GM23338 (cell line): ENCODE measurements around the gene ZC3H14. TPM values are rescaled to one million over a fixed set of nuclear protein-coding genes. Genes with fewer than 3 reads are reported as not detected.

Experiments used
- ATAC-seq: fragments of 200-7000 bp; cut with Tn5 transposase; 3 replicates; pipeline ENCODE4 v1.9.1; 2020
- DNase-seq: peaks from one replicate; pipeline ENCODE4 v3.0.0-alpha.2; 2015; ENCODE audit warnings: low spot score
- H2AFZ ChIP-seq: fragments of 200-600 bp; sonication (generic); 2 replicates; pipeline ENCODE4 v1.8.0; 2016; ENCODE audit warnings: antibody characterized with exemption, mild to moderate bottlenecking, moderate library complexity
- H3F3A ChIP-seq: fragments of 200-600 bp; sonication (generic); replicated peaks from 2 replicates; pipeline ENCODE4 v1.8.0; 2017; ENCODE audit warnings: antibody characterized with exemption, mixed run types, low read depth
- H3K27ac ChIP-seq: fragments of 200-600 bp; sonication (generic); 2 replicates; pipeline ENCODE4 v1.6.1; 2016; ENCODE audit warnings: low read depth
- H3K27me3 ChIP-seq: fragments of 200-600 bp; sonication (generic); 2 replicates; pipeline ENCODE4 v1.8.0; 2016; ENCODE audit warnings: mild to moderate bottlenecking, mixed run types, moderate library complexity; ENCODE audit not compliant: insufficient read depth
- H3K36me3 ChIP-seq: fragments of 200-600 bp; sonication (generic); 2 replicates; pipeline ENCODE4 v1.8.0; 2016; ENCODE audit warnings: mild to moderate bottlenecking; ENCODE audit not compliant: insufficient read depth
- H3K4me1 ChIP-seq: fragments of 200-600 bp; sonication (generic); 2 replicates; pipeline ENCODE4 v1.8.0; 2016; ENCODE audit warnings: mild to moderate bottlenecking, moderate library complexity; ENCODE audit not compliant: insufficient read depth
- H3K4me2 ChIP-seq: fragments of 200-600 bp; sonication (generic); 2 replicates; pipeline ENCODE4 v1.7.1; 2017; ENCODE audit warnings: mixed run types
- H3K4me3 ChIP-seq: fragments of 200-600 bp; sonication (generic); 2 replicates; pipeline ENCODE4 v1.6.1; 2016; ENCODE audit warnings: mixed run types
- H3K79me2 ChIP-seq: fragments of 200-600 bp; sonication (generic); replicated peaks from 2 replicates; pipeline ENCODE4 v1.8.0; 2017; ENCODE audit warnings: mild to moderate bottlenecking; ENCODE audit not compliant: insufficient read depth
- H3K9me2 ChIP-seq: fragments of 200-600 bp; sonication (generic); 2 replicates; pipeline ENCODE4 v1.8.0; 2017; ENCODE audit not compliant: insufficient read depth
- H4K20me1 ChIP-seq: fragments of 200-600 bp; sonication (generic); replicated peaks from 2 replicates; pipeline ENCODE4 v1.8.0; 2017; ENCODE audit warnings: mild to moderate bottlenecking; ENCODE audit not compliant: insufficient read depth
- H3K27ac Mint-ChIP-seq: 2 replicates; pipeline ENCODE4 v1.8.0; 2020; ENCODE audit warnings: inconsistent platforms, mild to moderate bottlenecking, moderate library complexity, mixed read lengths
- H3K27me3 Mint-ChIP-seq: 3 replicates; pipeline ENCODE4 v1.8.0; 2022; ENCODE audit warnings: low read depth, mild to moderate bottlenecking, moderate library complexity, mixed read lengths, inconsistent platforms; ENCODE audit not compliant: insufficient read depth, poor library complexity
- H3K36me3 Mint-ChIP-seq: 3 replicates; pipeline ENCODE4 v1.8.0; 2021; ENCODE audit warnings: low read depth, mild to moderate bottlenecking, inconsistent platforms, moderate library complexity, mixed read lengths
- H3K4me1 Mint-ChIP-seq: 3 replicates; pipeline ENCODE4 v1.8.0; 2020; ENCODE audit warnings: mild to moderate bottlenecking, inconsistent platforms, mixed read lengths
- H3K4me3 Mint-ChIP-seq: 3 replicates; pipeline ENCODE4 v1.8.0; 2021; ENCODE audit warnings: moderate library complexity, mild to moderate bottlenecking, inconsistent platforms, mixed read lengths
- H3K9me3 Mint-ChIP-seq: 3 replicates; pipeline ENCODE4 v1.8.0; 2020; ENCODE audit warnings: moderate library complexity, mild to moderate bottlenecking, inconsistent platforms, mixed read lengths
- CREB1 ChIP-seq: fragments of 250-450 bp; sonication (Bioruptor Pico); IDR thresholded peaks from 2 replicates; pipeline ENCODE4 v1.5.0; 2020; ENCODE audit warnings: low read depth, mild to moderate bottlenecking, moderate library complexity
- CTCF ChIP-seq, 2 experiments: fragments of 200-600 bp in 1 of 2; sonication (generic) in 1 of 2; conservative IDR thresholded peaks; 2 replicates each; pipeline versions ENCODE4 v1.5.1 to v1.6.1; 2016 to 2017; ENCODE audit warnings: antibody characterized with exemption in 2 of 2, low read depth in 2 of 2, mild to moderate bottlenecking in 2 of 2, moderate library complexity in 1 of 2
- EZH2 ChIP-seq: fragments of 200-600 bp; sonication (generic); IDR thresholded peaks from one replicate; pipeline ENCODE4 v1.8.0; 2017; ENCODE audit warnings: antibody characterized with exemption, mild to moderate bottlenecking, low read depth; ENCODE audit not compliant: unreplicated experiment
- JUNB ChIP-seq: IDR thresholded peaks from one replicate; pipeline ENCODE4 v1.6.1; 2016; ENCODE audit warnings: antibody characterized with exemption; ENCODE audit not compliant: unreplicated experiment
- NANOG ChIP-seq: IDR thresholded peaks from 2 replicates; pipeline ENCODE4 v1.6.1; 2016; ENCODE audit warnings: antibody characterized with exemption, borderline replicate concordance
- POLR2AphosphoS5 ChIP-seq: IDR thresholded peaks from 2 replicates; pipeline ENCODE4 v1.6.1; 2016; ENCODE audit warnings: antibody characterized with exemption, low read depth
- STAT1 ChIP-seq: IDR thresholded peaks from one replicate; pipeline ENCODE4 v1.6.1; 2016; ENCODE audit warnings: antibody characterized with exemption; ENCODE audit not compliant: unreplicated experiment
- ZNF114 ChIP-seq: fragments of 250-450 bp; sonication (Bioruptor Pico); IDR thresholded peaks from 2 replicates; pipeline ENCODE4 v1.5.0; 2020; ENCODE audit warnings: mild to moderate bottlenecking, moderate library complexity
- ZNF331 ChIP-seq: fragments of 250-450 bp; sonication (Bioruptor Pico); IDR thresholded peaks from 2 replicates; pipeline ENCODE4 v1.5.0; 2020; ENCODE audit warnings: low read depth, mild to moderate bottlenecking, moderate library complexity
- polyA plus RNA-seq: library from polyadenylated mRNA; unstranded; fragments of >200 nt; fragmentation: Nextera tagmentation; extraction: Ambion mirVana; gene quantifications from 2 replicates; pipeline ENCODE4 v1.2.1, GENCODE V29; 2016
- total RNA-seq: library from RNA; depleted of rRNA; stranded (reverse); fragments of >200 nt; shearing (Covaris generic); gene quantifications from 2 replicates; pipeline ENCODE4 v1.2.3, GENCODE V29; 2014
- TF ChIP-seq, protein P1 (sequence below): IDR thresholded peaks from one replicate; pipeline ENCODE4 v1.6.1; 2018; ENCODE audit warnings: antibody characterized with exemption; ENCODE audit not compliant: unreplicated experiment
- TF ChIP-seq, protein P2 (sequence below): IDR thresholded peaks from 2 replicates; pipeline ENCODE4 v1.6.1; 2016; ENCODE audit warnings: antibody characterized with exemption

Gene ZC3H14
- total and polyA plus RNA-seq, 2 experiments from 2014 or later: 63.2 to 87.9 TPM

GRCh38 chr14:88568196-88568595, 5.4 kb downstream of the ZC3H14 start:
- Histone ChIP-seq H3K4me2 (no peak overlapping the region), H3K79me2 (peaks cover 37% of the 10 kb centered on the region), H3K27me3 (no peaks in the 10 kb centered on the region), H3F3A (no peaks in the 10 kb centered on the region), H3K4me3 (no peak overlapping the region), H3K9me2 (no peaks in the 10 kb centered on the region), H3K36me3 (peaks cover 49% of the 10 kb centered on the region), H3K27ac (no peak overlapping the region), H3K4me1 (peaks cover 5% of the 10 kb centered on the region), H4K20me1 (peaks cover 13% of the 10 kb centered on the region; the same call in 1 of the 2 replicates), H2AFZ (no peak overlapping the region)
- Mint-ChIP-seq H3K27me3 (peaks cover 2% of the 10 kb centered on the region), H3K36me3 (peaks cover 70% of the 10 kb centered on the region), H3K27ac (no peak overlapping the region), H3K9me3 (no peaks in the 10 kb centered on the region; the same call in 2 of the 3 replicates), H3K4me1 (peaks cover 11% of the 10 kb centered on the region), H3K4me3 (no peak overlapping the region)
- TF ChIP-seq, protein P1, sequence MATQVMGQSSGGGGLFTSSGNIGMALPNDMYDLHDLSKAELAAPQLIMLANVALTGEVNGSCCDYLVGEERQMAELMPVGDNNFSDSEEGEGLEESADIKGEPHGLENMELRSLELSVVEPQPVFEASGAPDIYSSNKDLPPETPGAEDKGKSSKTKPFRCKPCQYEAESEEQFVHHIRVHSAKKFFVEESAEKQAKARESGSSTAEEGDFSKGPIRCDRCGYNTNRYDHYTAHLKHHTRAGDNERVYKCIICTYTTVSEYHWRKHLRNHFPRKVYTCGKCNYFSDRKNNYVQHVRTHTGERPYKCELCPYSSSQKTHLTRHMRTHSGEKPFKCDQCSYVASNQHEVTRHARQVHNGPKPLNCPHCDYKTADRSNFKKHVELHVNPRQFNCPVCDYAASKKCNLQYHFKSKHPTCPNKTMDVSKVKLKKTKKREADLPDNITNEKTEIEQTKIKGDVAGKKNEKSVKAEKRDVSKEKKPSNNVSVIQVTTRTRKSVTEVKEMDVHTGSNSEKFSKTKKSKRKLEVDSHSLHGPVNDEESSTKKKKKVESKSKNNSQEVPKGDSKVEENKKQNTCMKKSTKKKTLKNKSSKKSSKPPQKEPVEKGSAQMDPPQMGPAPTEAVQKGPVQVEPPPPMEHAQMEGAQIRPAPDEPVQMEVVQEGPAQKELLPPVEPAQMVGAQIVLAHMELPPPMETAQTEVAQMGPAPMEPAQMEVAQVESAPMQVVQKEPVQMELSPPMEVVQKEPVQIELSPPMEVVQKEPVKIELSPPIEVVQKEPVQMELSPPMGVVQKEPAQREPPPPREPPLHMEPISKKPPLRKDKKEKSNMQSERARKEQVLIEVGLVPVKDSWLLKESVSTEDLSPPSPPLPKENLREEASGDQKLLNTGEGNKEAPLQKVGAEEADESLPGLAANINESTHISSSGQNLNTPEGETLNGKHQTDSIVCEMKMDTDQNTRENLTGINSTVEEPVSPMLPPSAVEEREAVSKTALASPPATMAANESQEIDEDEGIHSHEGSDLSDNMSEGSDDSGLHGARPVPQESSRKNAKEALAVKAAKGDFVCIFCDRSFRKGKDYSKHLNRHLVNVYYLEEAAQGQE: no peak
- no peak for TF ChIP-seq POLR2AphosphoS5
- no peak for TF ChIP-seq ZNF331 (CRISPR knock-in tag)
- TF ChIP-seq NANOG: no peak
- no peak for TF ChIP-seq CREB1 (CRISPR knock-in tag)
- TF ChIP-seq, protein P2, sequence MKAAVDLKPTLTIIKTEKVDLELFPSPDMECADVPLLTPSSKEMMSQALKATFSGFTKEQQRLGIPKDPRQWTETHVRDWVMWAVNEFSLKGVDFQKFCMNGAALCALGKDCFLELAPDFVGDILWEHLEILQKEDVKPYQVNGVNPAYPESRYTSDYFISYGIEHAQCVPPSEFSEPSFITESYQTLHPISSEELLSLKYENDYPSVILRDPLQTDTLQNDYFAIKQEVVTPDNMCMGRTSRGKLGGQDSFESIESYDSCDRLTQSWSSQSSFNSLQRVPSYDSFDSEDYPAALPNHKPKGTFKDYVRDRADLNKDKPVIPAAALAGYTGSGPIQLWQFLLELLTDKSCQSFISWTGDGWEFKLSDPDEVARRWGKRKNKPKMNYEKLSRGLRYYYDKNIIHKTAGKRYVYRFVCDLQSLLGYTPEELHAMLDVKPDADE: no peak
- no peak for ATAC-seq
- no peak for DNase-seq

GRCh38 chr14:88572117-88572516, 9.3 kb downstream of the ZC3H14 start:
- H4K20me1 ChIP-seq: peaks cover 9% of the 10 kb centered on the region
- Mint-ChIP-seq H3K9me3 (no peaks in the 10 kb centered on the region), H3K27ac (no peak overlapping the region), H3K27me3 (peaks cover 3% of the 10 kb centered on the region), H3K4me1 (no peaks in the 10 kb centered on the region), H3K36me3 (peaks cover 89% of the 10 kb centered on the region), H3K4me3 (no peak overlapping the region)
- no peak for ATAC-seq
- H3K9me2 ChIP-seq: no peaks in the 10 kb centered on the region
- H3K4me2 ChIP-seq: no peak overlapping the region
- H3K27me3 ChIP-seq: no peaks in the 10 kb centered on the region
- no peak overlapping the region for H2AFZ ChIP-seq
- H3K36me3 ChIP-seq: peaks cover 72% of the 10 kb centered on the region
- no peaks in the 10 kb centered on the region for H3F3A ChIP-seq
- no peak overlapping the region for H3K27ac ChIP-seq
- no peaks in the 10 kb centered on the region for H3K4me1 ChIP-seq
- peaks cover 4% of the 10 kb centered on the region; the same call in 1 of the 2 replicates for H3K79me2 ChIP-seq
- DNase-seq: no peak
- no peak overlapping the region for H3K4me3 ChIP-seq
- TF ChIP-seq, protein P1: no peak
- TF ChIP-seq STAT1 (no peak), NANOG (no peak), ZNF114 (no peak), POLR2AphosphoS5 (no peak), CTCF (conservative IDR thresholded peaks at IDR 0.05; ENCODE audit: low read depth in 2 of 2) (no peak), EZH2 (no peak), CREB1 (CRISPR knock-in tag) (no peak), ZNF331 (CRISPR knock-in tag) (no peak), JUNB (no peak)
- TF ChIP-seq, protein P2: no peak
